Muscle of back (tissue), 11 donors: Measurements from ENCODE around the gene LRRIQ1. TPM values are rescaled to one million over a fixed set of nuclear protein-coding genes. Genes with fewer than 3 reads are reported as not detected.
A peak's percentile ranks its signal among the peaks of the same experiment; 100 is the strongest.
"Not testable (repeated sequence)": the region's sequence is repeated elsewhere in the genome, so short reads cannot be mapped to it uniquely, and the experiment has no call there.

ENCODE experiments used
- DNase-seq, 3 donors: peaks; one replicate each; pipeline versions ENCODE4 v3.0.0 to v3.0.0-alpha.2; 2013
- polyA plus RNA-seq, 10 donors: library from polyadenylated mRNA; unstranded; fragments of 120-200 nt; gene quantifications; one replicate each; pipeline ENCODE4 v1.2.1, GENCODE V29; 2013; ENCODE audit not compliant: insufficient read length in 10 of 10

LRRIQ1 gene
- polyA plus RNA-seq, 10 donors, result 0.27 to 0.74 (median 0.41) TPM

DNA sequence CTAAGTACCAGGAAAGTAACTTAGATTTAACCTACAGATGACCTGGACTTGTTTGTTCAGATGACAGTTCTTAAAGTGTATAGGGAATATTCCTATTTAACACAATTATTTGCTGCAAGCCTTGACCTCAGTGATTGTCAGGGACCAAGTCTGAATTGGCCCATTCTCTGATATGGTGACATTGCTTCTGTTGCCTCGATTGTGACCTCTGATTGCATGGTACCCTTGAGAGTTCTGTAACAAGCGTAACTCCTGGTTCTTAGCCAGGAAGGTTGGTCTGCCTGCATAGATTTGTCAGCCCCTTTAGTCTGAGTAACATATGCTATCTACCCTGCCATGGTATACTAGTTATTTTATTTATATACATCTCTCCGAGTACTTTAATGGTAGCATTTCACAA, 150.1 kb downstream of the LRRIQ1 start:
- DNase-seq, result no peak

DNA sequence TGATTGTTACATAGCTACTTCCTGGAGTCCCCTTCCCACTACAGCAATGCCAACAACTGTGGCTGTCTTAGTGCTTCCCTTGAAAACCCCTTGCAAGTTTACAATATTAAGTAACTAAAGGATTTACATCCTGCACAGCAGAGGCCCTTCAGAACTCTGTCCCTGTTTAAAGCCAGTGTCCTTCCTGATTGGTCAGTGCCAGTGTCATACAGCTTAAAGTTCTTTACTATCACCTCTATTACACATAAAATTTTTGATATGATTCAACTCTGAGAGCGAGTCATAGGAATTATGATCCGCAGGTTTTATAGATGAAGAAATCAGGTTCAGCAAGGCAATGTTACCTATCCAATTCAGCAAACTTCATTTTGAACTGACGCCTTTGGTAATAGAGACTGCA, 152.5 kb downstream of the LRRIQ1 start:
- DNase-seq, result no peak

DNA sequence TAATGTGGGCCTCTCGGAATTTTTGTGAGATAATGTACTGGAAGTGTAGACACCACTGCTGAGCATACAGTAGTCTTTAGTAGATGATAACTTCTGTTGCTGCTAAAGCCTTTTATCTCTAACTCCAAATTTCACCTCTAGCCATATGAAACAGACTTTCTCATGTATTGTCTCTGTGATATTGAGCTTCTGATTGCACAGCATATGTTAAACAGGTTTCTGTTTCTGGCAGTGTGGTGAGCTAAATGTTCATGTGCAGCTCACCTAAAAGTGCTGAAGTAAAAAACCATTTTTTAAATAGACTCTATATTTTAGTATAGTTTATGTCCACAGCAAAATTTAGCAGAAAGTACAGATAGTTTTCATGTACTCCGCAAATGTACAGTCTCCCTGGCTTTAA, 154.6 kb downstream of the LRRIQ1 start:
- DNase-seq, result no peak

DNA sequence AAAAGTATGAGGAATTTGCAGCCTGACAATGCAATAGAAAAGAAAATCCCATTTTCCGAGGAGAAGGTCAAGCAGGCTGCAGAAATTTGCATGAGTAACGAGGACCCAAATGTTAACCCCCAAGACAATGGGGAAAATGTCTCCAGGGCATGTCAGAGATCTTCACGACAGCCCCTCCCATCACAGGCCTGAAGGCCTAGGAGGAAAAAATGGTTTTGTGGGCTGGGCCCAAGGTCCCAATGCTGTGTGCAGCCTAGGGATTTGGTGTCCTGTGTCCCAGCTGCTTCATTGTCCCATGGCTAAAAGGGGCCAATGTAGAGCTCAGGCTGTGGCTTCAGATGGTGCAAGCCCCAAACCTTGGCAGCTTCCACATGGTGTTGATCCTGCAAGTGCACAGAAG, 167.7 kb downstream of the LRRIQ1 start:
- not testable (repeated sequence) for DNase-seq

DNA sequence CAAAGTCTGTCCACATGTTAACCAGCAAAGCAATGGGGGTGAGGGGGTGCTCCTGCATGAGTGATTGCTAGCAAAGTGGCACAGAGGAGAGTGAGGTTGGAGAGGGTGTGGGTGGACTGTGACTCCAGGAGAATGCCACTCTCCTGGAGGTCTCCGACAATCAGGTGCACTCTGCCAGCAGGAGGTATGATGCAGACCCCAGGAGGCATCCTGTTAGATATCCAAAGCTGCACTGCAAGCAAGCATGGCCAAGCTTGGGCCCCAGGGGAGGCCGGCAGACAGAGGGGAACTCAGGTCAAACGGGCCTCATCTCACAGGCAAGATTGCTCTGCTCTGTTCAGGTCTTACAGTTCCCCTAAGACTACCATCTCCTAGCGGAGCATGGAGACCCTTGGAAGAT, 170.4 kb downstream of the LRRIQ1 start:
- no peak for DNase-seq

DNA sequence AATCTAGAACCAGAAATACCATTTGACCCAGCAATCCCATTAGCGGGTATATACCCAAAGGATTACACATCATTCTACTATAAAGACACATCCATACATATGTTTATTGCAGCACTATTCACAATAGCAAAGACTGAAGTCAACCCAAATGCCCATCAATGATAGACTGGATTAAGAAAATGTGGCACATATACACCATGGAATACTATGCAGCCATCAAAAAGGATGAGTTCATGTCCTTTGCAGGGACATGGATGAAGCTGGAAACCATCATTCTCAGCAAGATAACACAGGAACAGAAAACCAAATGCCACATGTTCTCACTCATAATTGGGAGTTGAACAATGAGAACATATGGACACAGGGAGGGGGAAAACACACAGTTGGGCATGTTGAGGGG, 188.2 kb downstream of the LRRIQ1 start:
- DNase-seq, result not testable (repeated sequence)

DNA sequence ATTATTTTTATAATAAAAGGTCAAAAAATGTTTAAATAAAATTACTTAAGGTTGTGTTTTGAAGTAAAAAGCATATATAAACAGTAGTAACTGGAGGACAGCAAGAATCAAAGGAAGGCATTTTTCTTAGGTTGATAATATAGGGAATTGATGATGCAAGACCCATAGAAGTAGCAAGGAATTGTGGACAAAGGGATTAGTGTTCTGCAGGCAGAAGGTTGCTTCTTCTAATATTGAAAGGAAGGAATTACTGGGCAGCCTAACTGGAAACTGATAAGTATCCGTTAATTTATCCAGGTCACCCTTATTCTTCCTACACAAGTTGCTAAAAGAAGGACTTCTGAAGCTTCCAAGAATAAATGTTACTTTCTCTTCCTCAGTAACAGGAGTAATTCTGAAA, 189.3 kb downstream of the LRRIQ1 start:
- no peak for DNase-seq

DNA sequence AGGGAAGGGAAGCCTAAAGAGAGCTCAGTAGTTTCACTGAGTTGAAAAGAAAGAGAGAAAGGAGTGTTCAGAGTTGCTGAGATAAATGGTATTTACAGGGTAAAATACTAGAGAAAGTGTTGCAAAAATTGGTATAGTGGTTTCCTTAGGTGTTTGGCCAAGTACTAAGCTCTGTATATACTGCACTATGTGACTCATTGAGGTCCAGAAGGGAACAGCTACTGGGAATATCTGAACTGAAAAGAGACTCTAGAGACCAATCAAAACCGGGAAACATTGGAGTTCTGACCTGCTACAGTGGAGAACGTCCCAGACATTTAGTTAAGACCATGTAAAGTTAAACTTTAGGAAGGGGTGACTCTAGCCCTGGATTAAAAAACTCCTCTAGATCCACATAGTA, 201.2 kb downstream of the LRRIQ1 start:
- no peak for DNase-seq

DNA sequence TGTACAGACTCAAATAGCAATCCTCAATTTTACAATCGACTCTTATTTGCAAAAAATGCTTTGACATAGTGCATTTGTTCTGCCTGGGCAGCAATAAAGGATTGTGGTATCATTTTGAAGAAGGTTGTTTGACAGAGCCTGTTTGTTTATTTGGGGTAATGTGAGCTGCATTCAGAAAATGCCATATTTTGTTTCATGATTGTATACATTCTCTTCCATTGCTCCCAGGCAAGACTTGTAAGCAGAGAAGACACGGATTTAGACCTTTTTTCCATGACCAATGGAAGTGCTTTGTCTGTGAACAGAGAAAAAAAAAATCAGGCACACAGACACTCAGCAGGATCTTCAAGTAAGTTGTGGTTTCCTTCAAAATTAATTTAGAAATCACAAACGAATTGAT, 208.4 kb downstream of the LRRIQ1 start:
- no peak for DNase-seq

DNA sequence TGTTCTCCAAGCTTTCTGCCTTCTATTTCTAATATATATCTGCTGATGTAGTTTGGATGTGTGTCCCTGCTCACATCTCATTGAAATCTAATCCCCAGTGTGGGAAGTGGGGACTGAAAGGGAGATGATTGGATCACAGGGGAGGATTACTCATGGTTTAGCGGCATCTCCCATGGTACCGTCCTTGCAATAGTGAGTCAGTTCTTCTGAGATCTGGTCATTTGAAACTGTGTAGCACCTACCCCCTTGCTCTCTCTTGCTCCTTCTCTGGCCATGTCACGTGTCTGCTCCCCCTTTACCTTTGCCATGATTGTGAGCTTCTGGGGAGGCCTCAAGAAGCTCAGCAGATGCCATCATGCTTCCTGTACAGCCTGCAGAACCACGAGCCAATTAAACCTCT, 217.7 kb downstream of the LRRIQ1 start:
- DNase-seq, result no peak

DNA sequence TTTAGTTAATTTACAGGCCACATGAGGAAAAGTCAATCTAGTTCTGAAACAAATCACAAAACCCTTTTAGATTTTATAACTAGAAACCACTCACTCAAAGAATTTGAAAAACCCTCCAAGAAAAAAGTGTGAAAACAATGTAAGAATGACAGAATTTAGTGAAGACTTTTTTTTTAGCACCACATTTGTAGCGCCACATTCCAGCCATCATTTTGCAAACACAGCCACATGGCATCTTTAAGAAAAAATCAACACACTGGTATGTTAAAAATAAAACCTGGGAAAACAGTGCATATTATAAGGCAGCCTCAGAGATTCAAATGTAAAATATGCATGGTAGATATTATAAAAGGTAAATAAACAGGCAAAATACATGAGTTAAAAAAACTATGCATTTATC, 221.5 kb downstream of the LRRIQ1 start:
- no peak for DNase-seq

DNA sequence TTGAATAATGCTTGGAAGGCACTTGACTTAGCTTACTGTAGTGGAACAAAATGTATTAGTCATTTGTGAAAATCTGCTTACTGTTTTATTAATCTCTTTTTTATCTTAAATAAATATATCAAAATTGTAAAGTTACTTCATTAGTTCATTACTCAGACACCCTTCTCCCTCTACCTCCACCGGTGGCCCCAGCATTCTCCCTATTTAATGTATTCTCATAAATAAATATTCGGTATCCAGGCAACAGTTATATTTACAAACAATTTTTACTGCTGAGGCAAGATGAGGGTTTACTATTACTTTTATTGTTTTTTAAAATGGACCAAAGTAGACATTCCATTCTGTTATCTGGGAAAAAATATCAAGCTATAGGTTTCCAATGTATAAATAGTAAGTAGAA, 224.3 kb downstream of the LRRIQ1 start:
- no peak for DNase-seq

DNA sequence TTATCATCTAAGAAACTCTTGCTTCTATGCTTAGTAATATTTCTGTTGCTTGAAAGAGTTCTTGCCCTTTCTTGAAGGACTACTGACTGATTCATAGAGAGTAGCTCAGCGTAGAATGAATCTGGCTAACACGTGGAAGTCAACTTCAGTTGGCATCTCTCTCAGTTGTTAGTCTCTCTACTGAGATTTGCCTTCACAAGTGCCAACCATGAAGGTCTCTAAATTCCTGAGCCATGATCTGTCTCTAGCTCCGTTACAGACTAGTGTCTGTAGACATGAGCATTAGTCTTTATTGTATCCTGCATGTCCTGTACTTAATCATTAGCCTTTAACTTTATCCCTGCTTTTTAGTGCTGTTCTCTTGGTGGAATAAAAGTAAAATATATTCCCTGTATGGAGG, 224.7 kb downstream of the LRRIQ1 start:
- no peak for DNase-seq

DNA sequence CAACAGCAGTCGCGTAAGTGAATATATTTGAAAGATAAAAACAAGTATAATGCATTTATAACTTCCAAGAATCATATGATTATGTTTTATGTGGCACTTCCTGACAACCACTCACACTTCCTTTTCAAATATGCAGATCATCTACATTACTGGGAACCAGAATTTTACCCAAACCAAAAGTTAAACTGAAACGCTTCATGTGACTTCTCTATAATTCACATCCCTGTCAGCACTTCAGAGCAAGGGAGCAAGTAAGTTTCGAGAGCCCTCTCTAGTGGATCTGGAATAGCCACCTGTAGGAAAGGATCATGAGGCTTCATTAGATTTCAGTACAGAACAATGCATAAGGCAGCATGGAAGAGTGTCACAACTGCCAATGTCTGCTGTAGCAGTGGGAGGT, 230.2 kb downstream of the LRRIQ1 start:
- DNase-seq, result no peak

DNA sequence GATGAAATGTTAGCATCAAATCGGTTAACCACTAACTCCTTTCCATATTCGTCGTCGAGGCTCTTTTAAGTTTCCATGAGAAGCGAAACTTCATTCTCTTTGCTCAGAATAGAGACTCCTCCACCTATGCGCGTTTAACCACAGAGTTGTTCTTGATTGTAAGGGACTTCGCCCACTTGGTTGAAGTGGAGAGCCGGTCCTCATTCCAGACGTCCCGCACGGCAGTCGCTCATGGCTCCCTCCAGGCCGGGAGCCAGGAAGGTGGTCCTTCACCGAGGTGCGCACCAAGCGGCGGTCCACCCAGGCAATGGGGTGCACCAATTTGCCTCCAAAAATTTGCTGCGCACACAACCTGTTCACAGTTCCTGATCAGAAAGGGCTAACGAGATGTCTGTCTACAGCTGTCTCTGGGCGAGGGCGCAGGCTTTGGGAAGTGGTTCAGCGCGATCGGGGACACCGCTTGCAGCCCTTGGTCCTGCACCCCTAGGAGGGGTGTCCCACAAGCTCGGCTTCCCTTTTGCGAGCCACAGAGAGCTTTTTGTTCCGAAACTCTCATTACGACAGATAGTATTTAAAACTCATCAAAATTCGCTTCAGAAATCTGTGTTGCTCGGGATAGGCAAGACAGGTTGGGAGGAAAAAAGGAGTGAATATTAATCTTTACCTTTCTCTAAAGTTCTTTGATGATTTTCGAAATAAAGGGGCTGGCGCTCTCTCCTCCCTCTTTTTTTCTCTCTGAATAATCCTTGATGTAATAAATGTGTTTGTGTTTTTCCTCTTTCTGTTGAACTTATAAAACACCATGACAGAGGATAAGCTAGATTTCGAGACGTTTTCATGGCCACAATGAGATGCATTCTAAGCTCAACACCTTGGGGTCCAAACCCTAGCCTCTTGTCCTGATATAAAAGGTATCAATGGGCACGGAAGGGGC, 237.5 kb downstream of the LRRIQ1 start:
- DNase-seq, result peak in 1 of 3 donors; percentile 47

DNA sequence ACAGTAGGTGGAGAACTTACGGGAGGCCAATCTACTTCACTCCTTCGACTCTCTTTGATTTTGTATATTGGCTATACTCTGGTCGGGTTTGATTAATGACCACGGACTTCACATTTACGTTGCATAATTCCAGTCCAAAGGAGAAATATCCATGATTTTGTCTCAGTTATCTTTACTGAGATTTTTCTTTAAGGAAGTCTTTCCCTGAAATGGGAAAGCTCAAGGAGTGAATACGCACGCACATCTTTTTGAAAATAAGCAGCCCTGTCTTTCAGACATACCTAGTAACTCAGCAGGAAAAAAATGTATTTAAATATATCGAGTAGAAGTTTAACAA, 238.1 kb downstream of the LRRIQ1 start:
- DNase-seq, result peak in 1 of 3 donors; percentile 39

DNA sequence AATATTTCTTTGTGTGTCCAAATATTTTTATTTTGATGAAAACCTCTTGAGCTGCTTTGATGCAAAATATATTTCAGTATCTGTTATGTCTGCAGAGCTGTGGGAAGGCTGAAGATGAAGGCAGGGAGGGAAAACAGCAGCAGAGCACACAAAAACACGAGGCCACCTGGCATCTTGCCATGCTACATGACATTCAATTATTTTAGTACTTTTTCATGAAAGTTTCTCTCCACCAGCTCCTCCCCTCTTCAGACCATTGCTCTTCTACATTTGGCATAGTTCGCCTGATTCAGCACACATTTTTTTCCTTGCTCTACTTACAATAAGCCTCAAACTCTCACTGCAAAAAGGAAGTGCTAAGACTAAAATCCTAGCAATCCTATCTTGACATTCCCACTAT, 239.2 kb downstream of the LRRIQ1 start:
- DNase-seq, result peak in 1 of 3 donors; percentile 28

DNA sequence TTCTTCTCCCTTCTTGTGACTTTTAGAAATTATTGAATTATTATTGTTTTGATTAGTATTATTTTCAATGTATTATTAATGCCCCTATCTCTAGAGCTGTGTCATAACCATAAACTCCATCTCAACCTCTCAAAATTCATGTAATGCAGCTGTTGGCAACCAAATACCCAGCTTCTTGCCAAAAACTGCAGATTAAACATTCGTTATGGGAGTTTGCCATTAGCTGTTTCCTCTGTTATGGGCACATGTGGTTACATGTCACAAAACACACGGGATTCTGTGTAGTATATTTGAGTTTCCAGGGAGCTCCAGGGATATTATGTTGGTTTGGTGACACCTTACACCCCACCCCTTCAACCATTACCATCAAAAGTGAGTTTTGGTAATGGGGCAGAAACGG, 241.0 kb downstream of the LRRIQ1 start:
- DNase-seq, result peak in 1 of 3 donors; percentile 16

DNA sequence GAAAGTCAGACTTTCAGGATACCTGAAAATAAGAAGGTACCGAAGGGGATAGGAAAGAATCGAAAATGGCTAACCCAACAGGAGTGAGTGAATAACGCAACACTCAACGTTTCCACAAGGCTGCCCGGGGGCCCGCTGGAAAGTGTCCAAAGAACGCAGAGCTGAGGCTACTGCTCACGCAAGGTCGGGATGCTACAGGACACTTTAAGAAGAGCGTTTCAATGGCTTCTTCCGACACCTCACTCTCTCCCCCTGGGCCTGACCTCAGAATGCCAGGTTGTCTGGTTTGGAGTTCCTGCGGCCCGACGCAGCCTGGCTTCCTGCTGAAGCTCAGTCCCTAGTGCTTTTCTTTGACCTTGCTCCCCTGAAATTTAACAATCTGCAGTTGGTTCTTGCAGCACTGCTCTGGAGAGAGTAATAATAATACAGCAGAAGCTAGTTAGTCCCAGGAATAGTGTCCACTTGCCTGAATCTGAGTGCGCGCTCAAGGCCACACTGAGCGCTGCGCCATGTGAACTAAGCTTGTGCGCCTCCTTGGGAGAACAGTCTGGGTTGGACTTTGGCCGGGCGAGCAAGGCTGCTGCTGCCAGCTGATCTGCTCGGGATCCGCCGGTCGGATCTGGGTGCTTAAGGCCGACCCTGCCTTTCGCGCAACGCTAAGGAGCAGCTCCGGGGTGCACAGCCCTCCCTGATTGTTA, 241.9 kb downstream of the LRRIQ1 start:
- peak in 1 of 3 donors; percentile 29 for DNase-seq

DNA sequence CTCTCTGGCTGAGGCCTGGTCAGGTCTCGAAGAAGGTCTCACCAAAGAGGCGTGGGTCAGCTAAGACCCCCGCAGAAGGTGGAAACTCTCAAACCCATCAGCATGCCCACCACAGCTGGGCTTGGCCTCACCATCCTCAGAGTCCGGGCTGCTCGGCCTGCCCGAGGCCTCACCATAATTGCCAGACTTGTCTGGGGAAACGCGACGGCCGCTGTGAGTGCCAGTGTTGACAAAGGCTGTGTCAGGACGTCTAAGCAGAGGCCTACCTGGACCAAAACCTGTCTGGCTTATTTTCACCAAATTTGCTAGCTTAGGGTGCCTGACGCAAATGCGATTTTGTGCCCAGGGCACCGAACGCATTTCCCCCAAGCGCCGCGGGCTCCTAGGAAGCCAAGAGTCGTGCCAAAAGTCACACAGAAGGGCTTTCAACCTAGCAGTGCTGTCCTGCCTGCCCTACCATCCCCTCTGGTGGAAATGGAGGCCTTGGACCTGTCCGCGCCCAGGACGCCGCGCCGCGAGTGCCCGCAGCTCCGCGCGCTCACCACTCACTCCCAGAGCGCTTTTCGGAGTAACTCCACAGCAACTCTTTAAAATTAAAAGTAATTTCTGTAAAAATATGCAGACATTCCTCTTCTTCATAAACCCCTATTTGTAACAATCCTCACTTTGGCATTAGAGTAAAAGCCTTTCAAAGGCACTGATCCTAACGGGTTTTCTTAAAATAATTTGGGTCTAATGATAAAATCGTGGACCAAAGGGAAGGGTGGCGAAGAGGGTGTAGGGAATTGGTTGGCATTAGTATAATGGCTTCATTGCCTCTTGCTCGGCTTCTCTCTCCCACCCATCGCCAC, 242.7 kb downstream of the LRRIQ1 start:
- peak in 1 of 3 donors; percentile 18 for DNase-seq

DNA sequence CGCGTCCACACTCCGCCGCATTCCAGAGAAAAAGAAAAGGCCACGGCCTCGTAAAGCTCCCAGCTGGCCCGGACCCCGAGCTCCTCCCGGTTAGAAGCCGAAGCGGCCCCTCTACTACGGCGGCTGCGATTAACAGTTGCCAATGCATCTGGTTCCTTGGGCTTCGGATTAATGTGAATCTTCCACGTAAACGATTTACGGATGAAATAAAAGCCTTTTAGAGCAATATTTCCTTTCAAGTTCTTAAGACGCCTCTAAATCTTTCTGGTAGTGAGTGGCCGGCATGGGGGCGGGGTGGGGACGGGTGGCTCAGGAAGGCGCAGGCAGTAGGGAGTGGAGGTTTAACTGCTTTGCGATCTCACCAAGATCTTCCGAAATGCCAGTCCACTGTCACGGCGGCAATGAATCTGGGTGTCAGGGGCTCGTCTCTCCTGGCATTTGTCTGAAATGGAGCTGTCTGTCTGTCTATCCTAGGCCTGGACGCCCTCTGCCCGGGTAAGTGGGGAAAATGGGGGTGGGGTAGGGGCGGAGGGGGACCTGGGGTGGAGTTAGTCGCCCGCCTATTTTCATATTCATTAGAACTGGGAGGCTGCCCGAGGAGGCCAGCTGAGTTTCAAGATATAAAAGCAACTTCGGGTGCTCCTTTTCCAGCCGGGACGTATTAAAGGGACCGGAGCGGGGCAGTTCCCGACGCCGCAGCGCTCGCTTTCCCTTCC, 243.5 kb downstream of the LRRIQ1 start:
- peak in 1 of 3 donors; percentile 63 for DNase-seq
